ENCODE data around the gene MC1R.
"Not testable (repeated sequence)": the region's sequence is repeated elsewhere in the genome, so short reads cannot be mapped to it uniquely, and the experiment has no call there.

The MC1R gene

DNA sequence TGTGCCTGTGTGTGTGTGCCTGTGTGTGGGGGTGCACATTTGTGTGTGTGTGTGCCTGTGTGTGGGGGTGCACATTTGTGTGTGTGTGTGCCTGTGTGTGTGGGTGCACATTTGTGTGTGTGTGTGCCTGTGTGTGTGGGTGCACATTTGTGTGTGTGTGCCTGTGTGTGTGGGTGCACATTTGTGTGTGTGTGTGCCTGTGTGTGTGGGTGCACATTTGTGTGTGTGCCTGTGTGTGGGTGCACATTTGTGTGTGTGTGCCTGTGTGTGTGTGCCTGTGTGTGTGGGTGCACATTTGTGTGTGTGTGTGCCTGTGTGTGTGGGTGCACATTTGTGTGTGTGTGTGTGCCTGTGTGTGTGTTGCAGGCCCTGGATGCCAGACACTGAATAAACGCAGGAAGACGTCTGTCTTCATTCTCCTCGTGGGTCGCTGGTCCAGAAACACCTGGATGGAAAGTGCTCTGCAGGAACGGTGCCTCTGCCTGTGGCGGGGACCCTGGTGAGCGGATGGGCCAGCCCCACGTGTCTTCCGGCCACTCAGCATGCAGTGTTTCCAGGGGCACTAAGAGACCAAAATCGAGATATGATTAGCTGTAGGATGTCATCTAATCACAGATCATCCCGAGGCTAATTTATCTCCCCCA is 3.9 kb upstream of the MC1R start:
- DNase-seq = not testable (repeated sequence)

DNA sequence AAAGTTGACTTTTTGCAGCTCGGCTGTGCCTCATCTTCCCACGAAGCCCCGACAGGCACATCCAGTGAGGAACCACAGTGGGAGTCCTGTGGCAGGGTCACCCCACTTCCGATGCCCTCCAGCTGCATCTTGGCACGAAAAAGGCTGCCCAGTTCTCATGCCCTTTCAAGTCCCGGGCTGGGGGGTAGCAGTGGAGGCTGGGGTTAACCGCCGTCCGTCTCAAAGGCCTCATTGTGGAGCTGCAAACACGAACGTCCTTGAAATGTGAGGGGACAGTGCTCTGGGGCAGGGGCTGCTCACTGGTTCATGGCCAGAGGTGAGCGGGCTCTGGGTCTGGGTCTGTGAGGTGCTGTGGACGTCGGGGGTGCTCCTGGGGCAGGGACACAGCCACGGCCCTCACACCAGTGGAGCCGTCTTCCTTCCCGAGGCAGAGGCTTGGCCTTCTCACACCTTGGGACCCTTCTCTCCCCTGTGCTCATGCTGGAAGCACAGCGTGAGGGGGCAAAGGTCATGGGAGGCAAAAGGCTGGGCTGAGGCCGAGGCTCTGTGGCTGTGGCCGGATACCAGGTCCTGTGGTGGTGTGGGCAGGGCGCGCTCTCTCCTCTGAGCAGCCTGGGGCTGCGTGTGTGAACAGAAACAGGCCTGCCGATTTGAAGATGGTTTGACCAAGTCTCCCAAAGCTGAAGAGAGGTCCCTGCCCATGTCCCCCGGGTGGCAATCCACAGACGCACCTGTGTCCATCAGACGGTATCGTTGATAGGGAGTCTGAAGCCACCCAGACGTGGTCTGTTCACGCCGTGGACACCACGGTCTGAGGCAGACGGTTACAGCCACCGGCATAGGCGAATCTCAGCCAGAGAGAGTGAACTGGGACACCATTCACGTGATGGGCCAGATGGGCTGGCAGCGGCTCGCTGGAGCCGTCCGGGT is 3.1 kb upstream of the MC1R start:
- DNase-seq = no peak

DNA sequence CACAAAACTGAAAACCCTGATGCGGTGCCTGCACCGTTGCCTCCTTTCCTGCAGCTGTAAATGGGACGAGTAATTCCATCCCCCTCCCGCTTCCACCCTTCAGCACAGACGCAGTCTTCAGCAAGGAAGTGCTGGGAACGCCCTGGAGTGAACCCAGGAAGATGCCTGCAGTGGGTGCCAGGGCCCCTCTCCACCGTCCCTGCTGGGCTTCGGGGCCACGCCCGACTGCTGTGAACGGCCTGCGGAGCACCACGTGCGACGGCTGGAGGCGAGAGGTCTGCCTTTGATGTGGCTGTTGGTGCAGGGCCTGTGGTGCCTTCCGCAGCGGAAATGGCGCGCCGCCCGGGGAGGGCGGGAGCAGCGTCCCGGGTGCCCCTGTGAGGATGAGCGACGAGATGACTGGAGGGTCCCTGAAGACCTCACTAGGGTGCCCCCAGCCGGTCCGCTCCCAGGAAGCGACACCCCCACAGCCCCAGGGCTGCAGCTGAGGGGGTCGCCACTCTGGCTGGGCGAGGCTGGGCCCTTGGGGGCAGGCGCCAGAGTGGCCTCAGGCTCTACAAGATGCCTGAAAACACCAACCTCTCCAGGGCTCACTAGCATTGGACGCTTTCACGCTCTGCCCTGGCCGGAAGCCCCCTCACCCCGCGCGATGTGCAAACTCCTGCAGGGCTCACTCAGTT is 749 bp upstream of the MC1R start:
- peak; percentile 54 to 92 (median 59) for DNase-seq

DNA sequence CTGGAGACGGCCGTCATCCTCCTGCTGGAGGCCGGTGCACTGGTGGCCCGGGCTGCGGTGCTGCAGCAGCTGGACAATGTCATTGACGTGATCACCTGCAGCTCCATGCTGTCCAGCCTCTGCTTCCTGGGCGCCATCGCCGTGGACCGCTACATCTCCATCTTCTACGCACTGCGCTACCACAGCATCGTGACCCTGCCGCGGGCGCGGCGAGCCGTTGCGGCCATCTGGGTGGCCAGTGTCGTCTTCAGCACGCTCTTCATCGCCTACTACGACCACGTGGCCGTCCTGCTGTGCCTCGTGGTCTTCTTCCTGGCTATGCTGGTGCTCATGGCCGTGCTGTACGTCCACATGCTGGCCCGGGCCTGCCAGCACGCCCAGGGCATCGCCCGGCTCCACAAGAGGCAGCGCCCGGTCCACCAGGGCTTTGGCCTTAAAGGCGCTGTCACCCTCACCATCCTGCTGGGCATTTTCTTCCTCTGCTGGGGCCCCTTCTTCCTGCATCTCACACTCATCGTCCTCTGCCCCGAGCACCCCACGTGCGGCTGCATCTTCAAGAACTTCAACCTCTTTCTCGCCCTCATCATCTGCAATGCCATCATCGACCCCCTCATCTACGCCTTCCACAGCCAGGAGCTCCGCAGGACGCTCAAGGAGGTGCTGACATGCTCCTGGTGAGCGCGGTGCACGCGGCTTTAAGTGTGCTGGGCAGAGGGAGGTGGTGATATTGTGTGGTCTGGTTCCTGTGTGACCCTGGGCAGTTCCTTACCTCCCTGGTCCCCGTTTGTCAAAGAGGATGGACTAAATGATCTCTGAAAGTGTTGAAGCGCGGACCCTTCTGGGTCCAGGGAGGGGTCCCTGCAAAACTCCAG is 1.1 kb downstream of the MC1R start:
- DNase-seq = no peak

DNA sequence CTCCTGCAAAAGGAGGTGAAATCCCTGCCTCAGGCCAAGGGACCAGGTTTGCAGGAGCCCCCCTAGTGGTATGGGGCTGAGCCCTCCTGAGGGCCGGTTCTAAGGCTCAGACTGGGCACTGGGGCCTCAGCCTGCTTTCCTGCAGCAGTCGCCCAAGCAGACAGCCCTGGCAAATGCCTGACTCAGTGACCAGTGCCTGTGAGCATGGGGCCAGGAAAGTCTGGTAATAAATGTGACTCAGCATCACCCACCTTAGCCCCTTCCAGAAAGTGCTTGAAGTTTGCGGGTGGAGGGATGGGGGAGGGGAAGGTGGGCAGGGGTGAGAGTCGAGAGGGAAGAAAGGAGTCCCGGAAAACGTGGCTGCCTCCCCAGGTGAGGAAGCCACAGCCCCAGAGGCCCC is 2.1 kb downstream of the MC1R start:
- no peak for DNase-seq

DNA sequence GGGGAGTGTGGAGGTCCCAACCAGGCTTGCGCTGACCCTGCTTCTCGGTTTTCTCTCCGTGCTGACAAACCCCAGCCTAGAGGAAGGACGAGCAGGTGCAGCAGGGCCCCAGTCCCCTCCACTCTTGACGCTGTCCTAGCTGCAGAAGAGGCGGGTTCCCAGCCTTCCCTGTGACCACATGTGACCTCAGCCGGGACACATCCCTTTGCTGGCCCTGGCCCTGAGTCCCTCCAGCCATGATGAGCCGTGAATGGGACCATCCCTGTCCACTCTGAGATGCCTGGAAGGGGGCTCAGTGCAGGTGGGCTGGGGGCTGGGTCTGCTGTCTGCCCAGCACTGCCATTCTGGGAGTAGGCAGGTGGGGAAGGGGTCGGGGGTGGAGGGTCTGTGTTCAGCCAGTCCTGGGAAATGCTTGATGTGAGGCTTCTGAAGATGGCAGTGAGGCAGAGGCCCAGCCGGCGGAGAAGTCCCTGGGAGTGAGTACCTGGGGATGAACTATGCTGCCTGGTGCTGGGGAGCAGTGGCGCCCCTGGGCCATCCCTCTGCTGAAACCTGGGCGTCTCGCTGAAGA is 2.6 kb downstream of the MC1R start:
- no peak for DNase-seq

DNA sequence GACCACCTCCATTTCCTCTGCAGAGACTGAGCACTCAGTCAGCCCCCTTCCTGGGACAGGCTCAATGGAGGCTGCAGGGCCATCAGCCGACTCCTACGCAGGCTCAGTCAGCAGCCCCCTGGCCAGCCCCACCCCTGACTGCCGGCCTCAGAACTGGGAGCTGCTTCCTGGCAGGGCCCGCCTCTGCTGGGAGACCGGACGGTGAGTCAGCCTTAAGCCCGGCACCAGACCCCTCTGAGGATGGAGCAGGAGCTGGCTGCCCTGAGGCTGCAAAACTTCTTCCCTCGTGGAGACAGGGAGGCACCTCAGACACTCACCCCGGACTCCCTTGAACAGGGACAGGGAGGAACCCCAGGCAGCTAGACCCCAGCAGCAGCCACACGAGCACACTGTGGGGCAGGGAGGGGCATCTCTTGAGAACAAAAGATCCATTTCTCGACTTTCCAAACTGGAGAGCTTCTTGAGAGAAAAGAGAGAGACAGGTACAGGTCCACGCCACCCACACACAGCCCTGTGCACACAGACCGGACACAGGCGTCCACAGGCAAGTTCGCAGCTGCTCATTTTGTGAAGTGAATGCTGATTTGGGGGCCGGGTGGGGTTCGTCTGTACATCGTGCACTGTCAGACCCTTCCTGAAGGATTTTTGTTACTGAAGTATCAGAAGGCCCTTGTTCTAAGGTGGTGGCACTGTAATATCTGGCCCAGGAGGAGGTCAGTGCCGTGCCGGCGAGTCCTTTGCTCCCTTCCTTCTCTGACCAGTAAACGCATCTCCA is 3.2 kb downstream of the MC1R start:
- no peak for DNase-seq

DNA sequence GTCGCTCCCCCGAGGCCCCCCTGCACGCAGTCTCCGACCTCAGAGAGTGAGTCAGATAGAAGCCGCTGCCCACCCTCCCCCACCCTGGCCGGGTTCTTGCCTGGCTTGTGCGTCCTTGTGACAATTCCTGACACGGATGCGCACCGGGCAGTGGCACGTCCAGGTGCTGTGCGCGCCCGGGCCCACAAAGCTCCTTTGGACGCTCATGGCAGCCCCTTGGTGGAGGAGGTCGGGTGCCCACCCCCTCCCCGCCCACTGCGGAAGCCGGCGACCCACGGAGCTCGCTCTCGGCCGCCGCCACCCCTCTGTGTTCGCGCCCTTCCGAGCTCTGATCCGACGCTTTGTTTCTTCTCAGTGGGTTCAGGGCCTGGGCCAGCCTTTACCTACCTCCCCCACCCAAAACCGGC is 3.8 kb downstream of the MC1R start:
- DNase-seq = no peak

DNA sequence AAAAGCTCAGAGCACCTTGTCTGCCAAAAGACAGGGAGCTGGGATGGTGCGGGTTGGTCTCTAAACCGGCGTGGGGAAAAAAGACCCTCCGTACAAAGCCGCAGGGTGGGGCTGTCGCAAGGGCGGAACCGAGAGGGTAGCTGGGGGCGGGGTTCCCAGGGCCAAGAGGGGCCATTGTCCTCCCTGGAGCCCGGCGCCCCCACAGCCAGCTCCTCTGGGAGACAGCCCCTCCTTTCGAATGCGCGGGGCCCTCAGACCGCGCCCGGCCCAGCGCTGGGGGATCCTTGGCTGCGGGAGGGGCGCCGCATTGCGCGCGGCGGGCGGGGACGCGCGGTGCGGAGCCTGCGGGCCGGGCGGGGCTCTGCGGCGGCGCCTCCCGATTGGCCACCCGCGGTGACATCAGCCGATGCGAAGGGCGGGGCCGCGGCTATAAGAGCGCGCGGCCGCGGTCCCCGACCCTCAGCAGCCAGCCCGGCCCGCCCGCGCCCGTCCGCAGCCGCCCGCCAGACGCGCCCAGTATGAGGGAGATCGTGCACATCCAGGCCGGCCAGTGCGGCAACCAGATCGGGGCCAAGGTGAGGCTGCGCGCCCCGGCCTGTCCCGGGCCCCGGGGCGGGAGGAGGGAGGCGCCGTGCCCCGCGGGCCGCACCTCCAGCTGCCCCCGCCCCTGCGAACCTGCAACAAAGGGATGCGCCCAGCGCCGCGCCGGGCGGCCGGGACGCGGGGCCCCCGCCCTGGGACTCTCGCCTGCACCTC is 4.4 kb downstream of the MC1R start, which contains the start of gene TUBB3:
TUBB3 (plus strand) TSS at position 459 of the 756 bp plus-strand sequence; CDS start at position 519, 60 bp downstream.
- peak in 2 of 5 experiments; percentile 27 to 66 for DNase-seq

DNA sequence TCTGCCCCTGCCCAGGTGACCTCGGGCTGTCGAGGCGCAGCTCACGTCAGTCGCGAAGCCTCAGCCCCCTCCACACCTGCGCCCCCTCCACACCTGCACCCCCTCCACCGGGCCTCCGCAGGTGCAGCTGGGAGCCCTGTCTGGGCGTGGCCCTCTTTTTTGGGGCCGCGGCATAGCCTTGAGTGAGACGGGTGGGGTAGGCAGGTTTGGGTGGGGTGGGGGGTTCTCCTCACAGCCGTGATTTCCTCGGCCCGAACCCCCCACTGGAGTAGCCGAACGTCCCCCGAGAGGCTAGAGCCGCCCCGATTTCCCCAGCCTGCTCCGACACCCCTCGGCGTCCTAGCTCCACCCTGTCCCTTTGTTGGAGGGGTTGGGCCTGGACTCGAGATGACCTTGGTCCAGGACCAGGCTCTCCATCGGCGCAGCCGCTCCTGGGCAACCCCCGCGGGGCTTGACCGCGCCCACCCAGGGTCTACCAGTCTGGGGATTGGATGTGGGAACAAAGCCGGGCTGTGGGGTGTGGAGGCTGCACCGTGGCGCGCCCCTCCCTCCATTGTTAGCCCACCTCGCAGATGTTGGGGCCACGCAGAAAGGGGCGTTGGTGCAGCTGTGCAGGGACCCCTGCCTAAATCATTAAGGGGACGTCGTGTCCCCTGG is 5.1 kb downstream of the MC1R start:
- no peak for DNase-seq

DNA sequence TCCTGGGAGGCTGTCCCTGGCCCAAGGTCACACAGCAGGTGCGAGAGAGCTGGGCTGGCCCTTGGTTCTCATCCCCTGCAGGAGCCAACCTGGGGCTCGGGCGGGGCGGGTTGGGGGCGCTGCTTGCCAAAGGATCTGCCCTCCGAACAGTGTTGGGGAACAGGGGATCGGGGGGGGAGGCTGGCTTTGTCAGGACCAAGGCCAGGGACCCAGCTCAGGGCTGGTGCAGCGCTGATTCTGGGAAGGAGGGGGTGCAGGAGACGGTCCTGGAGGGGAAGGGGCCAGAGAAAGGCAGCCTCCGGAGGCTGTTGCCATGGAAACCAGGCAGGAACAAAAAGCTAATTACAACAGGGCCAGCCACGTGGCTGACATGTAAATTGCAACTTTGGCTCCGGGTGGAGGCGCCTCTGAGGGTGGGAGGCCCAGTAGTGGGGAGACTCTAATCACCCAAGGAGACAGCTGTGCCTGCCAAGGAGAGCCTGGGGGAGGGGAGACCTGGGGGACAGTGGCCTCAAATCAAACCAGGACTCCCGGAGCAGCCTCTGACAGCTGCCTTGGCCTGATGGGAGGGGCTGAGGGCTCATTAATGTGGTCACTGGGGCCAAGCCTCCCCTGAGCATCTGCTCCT is 5.7 kb downstream of the MC1R start:
- DNase-seq = peak in 2 of 5 experiments; percentile 24 to 49

DNA sequence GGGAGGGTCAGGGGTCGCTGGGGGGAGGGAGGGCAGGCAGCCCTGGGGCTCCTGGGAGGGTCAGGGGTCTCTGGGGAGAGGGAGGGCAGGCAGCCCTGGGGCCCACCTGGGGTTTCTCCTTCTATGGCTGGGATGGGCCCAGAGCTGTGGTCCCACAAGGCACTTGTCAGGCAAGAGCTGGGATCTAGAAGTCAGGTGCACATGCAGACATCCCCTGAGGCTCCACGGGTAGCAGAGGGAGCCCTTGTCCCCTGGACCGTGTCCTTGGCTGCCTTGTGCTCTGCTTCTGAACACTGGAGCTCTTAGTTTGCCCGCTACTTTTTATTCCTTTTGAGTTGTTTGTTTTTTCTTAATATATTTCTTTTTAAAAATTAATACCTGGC is 6.3 kb downstream of the MC1R start:
- DNase-seq = no peak

DNA sequence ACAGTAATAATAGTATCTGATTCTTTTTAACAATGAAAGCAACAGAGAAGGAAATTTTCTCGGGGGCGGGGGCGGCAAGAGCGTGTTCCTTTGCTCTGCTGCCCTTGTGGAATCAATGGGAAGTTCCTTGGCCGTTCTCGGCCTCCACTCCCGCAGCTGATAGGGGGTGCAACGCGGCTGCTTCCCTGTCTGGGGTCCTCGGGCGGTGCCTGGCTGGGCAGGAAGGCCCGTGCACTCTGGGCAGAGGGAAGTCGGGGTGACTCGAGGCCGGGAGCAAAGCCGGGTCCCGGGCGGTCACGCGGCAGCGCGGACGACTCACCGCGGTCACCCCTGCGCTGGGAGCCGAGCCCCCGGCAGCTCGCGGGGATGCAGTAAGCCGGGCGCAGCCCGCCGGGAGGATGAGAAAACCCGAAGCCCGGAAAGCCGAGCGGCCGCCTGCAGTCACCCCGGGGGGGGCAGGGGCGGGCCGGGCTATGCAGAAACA is 7.0 kb downstream of the MC1R start:
- DNase-seq = no peak

DNA sequence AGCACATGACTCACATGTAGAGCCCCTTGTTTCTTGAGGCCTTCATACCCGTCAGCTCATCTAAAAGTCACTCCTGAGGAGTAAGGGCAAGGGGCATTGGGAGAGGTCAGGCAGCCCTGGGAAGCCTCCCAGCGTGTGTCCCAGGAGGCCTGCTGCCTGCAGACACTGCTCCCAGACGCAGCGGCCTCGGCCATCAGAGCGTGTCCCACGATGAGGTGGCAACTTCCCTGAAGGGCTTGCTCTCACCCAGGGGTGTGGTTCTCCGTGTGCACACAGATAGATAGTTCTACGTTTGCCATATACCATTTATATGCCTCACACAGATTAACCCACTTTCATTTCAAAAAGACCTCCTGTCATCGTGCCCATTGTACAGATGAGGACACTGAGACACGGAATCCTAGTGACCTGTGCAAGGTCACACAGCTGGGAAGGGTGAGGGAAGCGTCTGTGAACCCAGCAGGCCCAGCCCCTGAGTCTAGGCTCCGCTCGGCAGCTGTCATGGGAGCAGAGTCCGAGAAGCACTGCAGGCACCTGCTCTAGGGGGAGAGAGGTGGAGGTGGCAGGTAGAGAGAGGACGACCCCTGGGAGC is 12.7 kb downstream of the MC1R start:
- DNase-seq = no peak

DNA sequence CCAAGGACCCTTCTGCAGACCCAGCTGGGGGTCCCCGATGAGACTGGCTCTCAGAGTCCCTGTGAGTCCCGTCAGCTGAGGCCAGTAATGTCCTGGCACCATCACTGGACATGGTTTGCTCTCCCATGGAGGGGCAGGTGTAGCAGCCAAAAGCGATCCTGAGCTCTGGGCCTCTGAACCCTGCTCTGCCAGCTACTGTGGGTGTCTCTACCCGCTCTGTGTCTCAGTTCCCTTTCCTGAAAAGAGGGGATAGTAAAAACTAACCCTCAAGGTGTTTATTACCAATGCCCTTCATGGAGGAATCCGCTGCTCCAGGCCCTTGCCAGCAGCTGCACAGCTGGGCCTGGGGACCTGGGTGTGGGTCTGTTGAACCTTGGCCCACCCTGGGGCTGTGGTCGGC is 13.3 kb downstream of the MC1R start:
- no peak for DNase-seq

DNA sequence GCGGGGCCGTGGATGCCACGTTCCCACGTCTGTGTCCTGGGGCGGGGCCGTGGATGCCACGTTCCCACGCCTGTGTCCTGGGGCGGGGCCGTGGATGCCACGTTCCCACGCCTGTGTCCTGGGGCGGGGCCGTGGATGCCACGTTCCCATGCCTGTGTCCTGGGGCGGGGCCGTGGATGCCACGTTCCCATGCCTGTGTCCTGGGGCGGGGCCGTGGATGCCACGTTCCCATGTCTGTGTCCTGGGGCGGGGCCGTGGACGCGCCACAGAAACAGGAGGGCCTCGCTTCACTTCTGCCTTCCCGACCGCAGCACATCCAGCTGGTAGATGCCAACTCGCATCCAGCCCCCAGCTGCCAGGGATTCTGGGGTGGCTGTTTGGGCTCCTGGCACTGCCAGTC is 15.4 kb downstream of the MC1R start:
- not testable (repeated sequence) for DNase-seq

DNA sequence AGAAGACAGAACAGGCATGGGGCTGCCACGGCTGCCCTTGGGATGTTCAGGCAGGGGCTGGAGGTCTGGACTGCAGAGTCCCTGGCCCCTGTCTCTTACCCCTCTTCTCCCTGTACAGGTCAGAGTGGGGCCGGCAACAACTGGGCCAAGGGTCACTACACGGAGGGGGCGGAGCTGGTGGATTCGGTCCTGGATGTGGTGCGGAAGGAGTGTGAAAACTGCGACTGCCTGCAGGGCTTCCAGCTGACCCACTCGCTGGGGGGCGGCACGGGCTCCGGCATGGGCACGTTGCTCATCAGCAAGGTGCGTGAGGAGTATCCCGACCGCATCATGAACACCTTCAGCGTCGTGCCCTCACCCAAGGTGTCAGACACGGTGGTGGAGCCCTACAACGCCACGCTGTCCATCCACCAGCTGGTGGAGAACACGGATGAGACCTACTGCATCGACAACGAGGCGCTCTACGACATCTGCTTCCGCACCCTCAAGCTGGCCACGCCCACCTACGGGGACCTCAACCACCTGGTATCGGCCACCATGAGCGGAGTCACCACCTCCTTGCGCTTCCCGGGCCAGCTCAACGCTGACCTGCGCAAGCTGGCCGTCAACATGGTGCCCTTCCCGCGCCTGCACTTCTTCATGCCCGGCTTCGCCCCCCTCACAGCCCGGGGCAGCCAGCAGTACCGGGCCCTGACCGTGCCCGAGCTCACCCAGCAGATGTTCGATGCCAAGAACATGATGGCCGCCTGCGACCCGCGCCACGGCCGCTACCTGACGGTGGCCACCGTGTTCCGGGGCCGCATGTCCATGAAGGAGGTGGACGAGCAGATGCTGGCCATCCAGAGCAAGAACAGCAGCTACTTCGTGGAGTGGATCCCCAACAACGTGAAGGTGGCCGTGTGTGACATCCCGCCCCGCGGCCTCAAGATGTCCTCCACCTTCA is 16.2 kb downstream of the MC1R start:
- no peak for DNase-seq

DNA sequence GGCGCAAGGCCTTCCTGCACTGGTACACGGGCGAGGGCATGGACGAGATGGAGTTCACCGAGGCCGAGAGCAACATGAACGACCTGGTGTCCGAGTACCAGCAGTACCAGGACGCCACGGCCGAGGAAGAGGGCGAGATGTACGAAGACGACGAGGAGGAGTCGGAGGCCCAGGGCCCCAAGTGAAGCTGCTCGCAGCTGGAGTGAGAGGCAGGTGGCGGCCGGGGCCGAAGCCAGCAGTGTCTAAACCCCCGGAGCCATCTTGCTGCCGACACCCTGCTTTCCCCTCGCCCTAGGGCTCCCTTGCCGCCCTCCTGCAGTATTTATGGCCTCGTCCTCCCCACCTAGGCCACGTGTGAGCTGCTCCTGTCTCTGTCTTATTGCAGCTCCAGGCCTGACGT is 17.0 kb downstream of the MC1R start:
- not testable (repeated sequence) for DNase-seq

Measured in T-helper 2 cell (primary cell).